ENCODE measurements around the gene CDC42. TPM values are rescaled to one million over a fixed set of nuclear protein-coding genes. Genes with fewer than 3 reads are reported as not detected.

CDC42 gene
- total and polyA plus RNA-seq, 3 experiments from 2014 or later, result 294 to 347 (median 317) TPM

DNA sequence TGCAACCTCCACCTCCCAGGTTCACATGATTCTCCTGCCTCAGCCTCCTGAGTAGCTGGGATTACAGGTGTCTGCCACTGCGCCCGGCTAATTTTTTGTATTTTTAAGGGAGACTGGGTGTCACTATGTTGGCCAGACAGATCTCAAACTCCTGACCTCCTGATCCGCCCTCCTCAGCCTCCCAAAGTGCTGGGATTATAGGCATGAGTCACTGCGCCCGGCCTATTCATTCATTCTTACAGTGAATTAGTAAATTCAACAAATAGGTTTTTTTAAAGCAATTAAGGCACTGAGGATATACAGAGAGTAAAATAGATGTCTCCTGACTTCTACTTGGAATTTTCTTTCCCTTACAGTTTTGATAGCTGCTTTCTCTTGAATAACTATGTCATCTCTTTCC lies 43.5 kb downstream of the CDC42 start:
- peaks cover 33% of the 10 kb centered on the region for H3K36me3 ChIP-seq (ENCODE audit: insufficient read depth, low read length)
- CTCF ChIA-PET, result no interaction called here
- peaks cover 0 to 86% (median 16%) of the 10 kb centered on the region in 3 donors for H3K36me3 Mint-ChIP-seq

DNA sequence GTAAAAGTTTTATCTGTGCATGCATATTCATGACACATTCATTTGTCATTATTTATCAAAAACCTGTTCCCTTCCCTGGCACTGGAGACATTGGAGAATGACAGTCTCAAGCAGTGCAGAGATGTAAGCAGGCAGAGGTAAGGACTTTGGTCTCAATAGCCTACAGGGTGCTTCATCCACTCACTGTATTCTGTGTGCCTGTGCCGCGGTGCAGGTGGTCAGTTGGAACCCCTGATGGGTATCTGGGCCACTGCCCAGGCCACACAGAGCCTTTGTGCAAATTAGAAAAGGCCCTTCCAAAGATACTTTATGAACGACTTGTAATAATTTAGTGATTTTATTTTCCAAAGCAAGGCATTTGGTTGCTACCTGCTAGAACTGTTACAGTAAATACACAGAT lies 44.0 kb downstream of the CDC42 start:
- Mint-ChIP-seq H3K4me3 (no peak overlapping the region), H3K27me3 (peaks cover 0 to 1% of the 10 kb centered on the region in 2 donors), H3K9me3 (no peaks in the 10 kb centered on the region), H3K4me1 (peaks cover 51 to 74% (median 73%) of the 10 kb centered on the region in 3 donors), H3K27ac (peak overlapping the region in 2 of 8 donors; percentile 38 to 46), H3K36me3 (peaks cover 0 to 85% (median 14%) of the 10 kb centered on the region in 3 donors)
- Histone ChIP-seq H3K36me3 (ENCODE audit: insufficient read depth, low read length) (peaks cover 32% of the 10 kb centered on the region), H3K4me1 (ENCODE audit: insufficient read depth, low read length) (peaks cover 20% of the 10 kb centered on the region), H3K27ac (ENCODE audit: low read depth, low read length) (no peak overlapping the region), H3K9me3 (ENCODE audit: low read length) (no peaks in the 10 kb centered on the region), H3K27me3 (ENCODE audit: insufficient read depth, low read length, poor library complexity, severe bottlenecking) (no peaks in the 10 kb centered on the region), H3K4me3 (ENCODE audit: low read length) (no peak overlapping the region)
- no peak for DNase-seq
- CTCF ChIA-PET, result no interaction called here
- POLR2A ChIA-PET, result no interaction called here

More for the DNA sequence above, 43.5 kb downstream of the CDC42 start:
- Histone ChIP-seq H3K4me1 (ENCODE audit: insufficient read depth, low read length) (peaks cover 25% of the 10 kb centered on the region), H3K27me3 (ENCODE audit: insufficient read depth, low read length, poor library complexity, severe bottlenecking) (no peaks in the 10 kb centered on the region), H3K9me3 (ENCODE audit: low read length) (no peaks in the 10 kb centered on the region), H3K4me3 (ENCODE audit: low read length) (no peak overlapping the region), H3K27ac (ENCODE audit: low read depth, low read length) (no peak overlapping the region)
- POLR2A ChIA-PET, result no interaction called here
- DNase-seq, result no peak
- Mint-ChIP-seq H3K27me3 (peaks cover 0 to 1% of the 10 kb centered on the region in 2 donors), H3K4me3 (no peak overlapping the region), H3K9me3 (no peaks in the 10 kb centered on the region), H3K4me1 (peaks cover 51 to 74% (median 73%) of the 10 kb centered on the region in 3 donors), H3K27ac (peak overlapping the region in 2 of 8 donors; percentile 46 to 78)

DNA sequence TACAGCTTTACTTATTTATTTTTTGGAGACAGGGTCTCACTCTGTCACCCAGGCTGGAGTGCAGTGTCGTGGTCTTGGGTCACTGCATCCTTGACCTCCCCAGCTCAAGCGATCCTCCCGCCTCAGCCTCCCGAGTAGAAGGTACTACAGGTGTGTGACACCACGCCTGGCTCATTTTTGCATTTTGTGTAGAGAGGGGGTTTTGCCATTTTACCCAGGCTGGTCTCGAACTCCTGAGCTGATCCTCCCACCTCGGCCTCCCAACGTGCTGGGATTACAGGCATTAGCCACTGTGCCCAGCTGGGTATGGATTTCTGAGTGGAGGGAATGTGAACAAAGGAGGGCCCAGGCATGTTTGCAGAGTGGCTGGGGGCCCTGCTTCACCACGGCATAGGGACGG lies 46.2 kb downstream of the CDC42 start:
- Histone ChIP-seq H3K4me1 (ENCODE audit: insufficient read depth, low read length) (peaks cover 29% of the 10 kb centered on the region), H3K9me3 (ENCODE audit: low read length) (no peaks in the 10 kb centered on the region), H3K27ac (ENCODE audit: low read depth, low read length) (no peak overlapping the region), H3K4me3 (ENCODE audit: low read length) (no peak overlapping the region), H3K27me3 (ENCODE audit: insufficient read depth, low read length, poor library complexity, severe bottlenecking) (no peaks in the 10 kb centered on the region), H3K36me3 (ENCODE audit: insufficient read depth, low read length) (peaks cover 36% of the 10 kb centered on the region)
- ChIA-PET CTCF (interaction anchor here (0.9 to 1.3 kb wide), 3 partner anchors 8 to 69 kb away, joined by 3 to 4 read pairs (median 4); partner anchors contain the start of gene CDC42), POLR2A (no interaction called here)
- Mint-ChIP-seq H3K4me1 (peaks cover 51 to 75% (median 69%) of the 10 kb centered on the region in 3 donors), H3K27ac (peak overlapping the region in 6 of 8 donors; percentile 33 to 85 (median 52)), H3K4me3 (no peak overlapping the region), H3K27me3 (peaks cover 0 to 1% of the 10 kb centered on the region in 2 donors), H3K36me3 (peaks cover 0 to 74% (median 14%) of the 10 kb centered on the region in 3 donors), H3K9me3 (no peaks in the 10 kb centered on the region)
- DNase-seq, result no peak

DNA sequence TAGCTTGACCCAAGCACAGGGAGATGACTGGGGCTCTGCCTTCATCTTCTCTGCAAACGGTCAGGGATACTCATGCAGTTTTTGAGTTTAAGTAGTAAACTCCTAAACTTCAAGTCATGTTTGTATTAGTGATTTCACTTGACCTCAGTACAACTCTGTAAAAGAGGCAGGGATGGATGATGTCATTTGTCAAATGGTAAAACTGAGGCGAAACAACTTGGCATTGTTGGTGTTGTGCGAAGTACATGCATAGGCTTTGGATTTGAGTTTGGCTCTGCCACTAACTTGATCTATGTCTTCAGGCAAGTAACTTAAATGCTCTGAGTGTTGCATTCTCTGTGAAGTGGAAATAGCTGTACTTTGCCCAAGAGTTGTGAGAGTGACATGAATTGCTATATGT lies 47.7 kb downstream of the CDC42 start:
- H3K36me3 Mint-ChIP-seq, result peaks cover 0 to 67% (median 9%) of the 10 kb centered on the region in 3 donors
- peaks cover 0 to 1% of the 10 kb centered on the region in 2 donors for H3K27me3 Mint-ChIP-seq
- Histone ChIP-seq H3K9me3 (ENCODE audit: low read length) (no peaks in the 10 kb centered on the region), H3K4me1 (ENCODE audit: insufficient read depth, low read length) (peaks cover 43% of the 10 kb centered on the region), H3K27ac (ENCODE audit: low read depth, low read length) (no peak overlapping the region), H3K36me3 (ENCODE audit: insufficient read depth, low read length) (peaks cover 36% of the 10 kb centered on the region), H3K4me3 (ENCODE audit: low read length) (no peak overlapping the region), H3K27me3 (ENCODE audit: insufficient read depth, low read length, poor library complexity, severe bottlenecking) (no peaks in the 10 kb centered on the region)
- DNase-seq, result no peak
- ChIA-PET CTCF (no interaction called here), POLR2A (interaction anchor here (0.7 kb wide), 1 partner anchor 1384 kb away, joined by 9 read pairs; no protein-coding TSS in a partner anchor)
- no peaks in the 10 kb centered on the region for H3K9me3 Mint-ChIP-seq
- peaks cover 56 to 81% (median 72%) of the 10 kb centered on the region in 3 donors for H3K4me1 Mint-ChIP-seq
- peak overlapping the region in 7 of 8 donors; percentile 32 to 87 (median 69) for H3K27ac Mint-ChIP-seq
- no peak overlapping the region for H3K4me3 Mint-ChIP-seq

DNA sequence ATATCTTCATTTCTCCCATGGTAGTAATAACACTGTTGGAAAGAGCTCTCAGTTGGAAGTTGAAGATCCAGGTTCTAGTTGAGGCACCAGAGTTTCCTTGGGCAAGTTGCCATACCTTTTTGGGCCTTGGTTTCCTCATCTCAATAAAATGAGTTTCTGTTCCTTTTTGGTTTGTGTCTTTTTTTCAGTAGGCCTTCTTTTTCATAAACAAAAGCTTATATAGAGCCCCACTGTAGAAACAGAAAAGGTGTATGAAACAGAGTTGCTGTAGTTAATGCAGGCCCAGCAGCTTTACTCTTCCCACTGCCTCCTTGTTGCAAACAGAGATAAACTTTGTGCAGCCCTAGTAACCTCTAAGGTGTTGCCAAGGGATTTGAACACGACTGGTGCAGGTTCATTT lies 48.7 kb downstream of the CDC42 start:
- Mint-ChIP-seq H3K9me3 (no peaks in the 10 kb centered on the region), H3K27ac (peak overlapping the region in 6 of 8 donors; percentile 36 to 78 (median 56)), H3K4me1 (peaks cover 63 to 88% (median 82%) of the 10 kb centered on the region in 3 donors), H3K4me3 (no peak overlapping the region), H3K36me3 (peaks cover 0 to 63% (median 11%) of the 10 kb centered on the region in 3 donors), H3K27me3 (peaks cover 0 to 1% of the 10 kb centered on the region in 2 donors)
- Histone ChIP-seq H3K36me3 (ENCODE audit: insufficient read depth, low read length) (peaks cover 34% of the 10 kb centered on the region), H3K27me3 (ENCODE audit: insufficient read depth, low read length, poor library complexity, severe bottlenecking) (no peaks in the 10 kb centered on the region), H3K4me1 (ENCODE audit: insufficient read depth, low read length) (peaks cover 54% of the 10 kb centered on the region), H3K27ac (ENCODE audit: low read depth, low read length) (no peak overlapping the region), H3K9me3 (ENCODE audit: low read length) (no peaks in the 10 kb centered on the region), H3K4me3 (ENCODE audit: low read length) (no peak overlapping the region)
- DNase-seq, result no peak
- ChIA-PET POLR2A (no interaction called here), CTCF (no interaction called here)

DNA sequence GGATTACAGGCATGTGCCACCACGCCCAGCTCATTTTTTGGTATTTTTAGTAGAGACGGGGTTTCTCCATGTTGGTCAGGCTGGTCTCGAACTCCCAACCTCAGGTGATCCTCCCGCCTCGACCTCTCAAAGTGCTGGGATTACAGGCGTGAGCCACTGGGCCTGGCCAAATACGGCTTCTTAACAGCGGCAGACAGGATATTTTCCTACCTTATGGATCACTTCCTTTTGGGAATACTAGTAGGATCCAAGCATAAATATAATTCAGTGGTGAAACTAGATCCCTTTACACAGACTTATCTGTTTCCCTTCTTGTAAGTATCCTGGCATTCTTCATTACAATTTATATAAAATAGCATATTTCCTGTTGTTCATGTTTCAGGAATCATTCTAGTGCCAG lies 49.5 kb downstream of the CDC42 start:
- ChIA-PET POLR2A (no interaction called here), CTCF (no interaction called here)
- DNase-seq, result no peak
- H3K27ac ChIP-seq (ENCODE audit: low read depth, low read length), result no peak overlapping the region
- Mint-ChIP-seq H3K27ac (peak overlapping the region in 2 of 8 donors; percentile 29 to 56), H3K27me3 (peaks cover 0 to 1% of the 10 kb centered on the region in 2 donors), H3K4me3 (no peak overlapping the region), H3K36me3 (peaks cover 0 to 62% (median 11%) of the 10 kb centered on the region in 3 donors), H3K9me3 (no peaks in the 10 kb centered on the region), H3K4me1 (peaks cover 69 to 93% (median 90%) of the 10 kb centered on the region in 3 donors)
- H3K4me1 ChIP-seq (ENCODE audit: insufficient read depth, low read length), result peaks cover 55% of the 10 kb centered on the region
- peaks cover 27% of the 10 kb centered on the region for H3K36me3 ChIP-seq (ENCODE audit: insufficient read depth, low read length)
- no peak overlapping the region for H3K4me3 ChIP-seq (ENCODE audit: low read length)
- H3K9me3 ChIP-seq (ENCODE audit: low read length), result no peaks in the 10 kb centered on the region
- H3K27me3 ChIP-seq (ENCODE audit: insufficient read depth, low read length, poor library complexity, severe bottlenecking), result no peaks in the 10 kb centered on the region

DNA sequence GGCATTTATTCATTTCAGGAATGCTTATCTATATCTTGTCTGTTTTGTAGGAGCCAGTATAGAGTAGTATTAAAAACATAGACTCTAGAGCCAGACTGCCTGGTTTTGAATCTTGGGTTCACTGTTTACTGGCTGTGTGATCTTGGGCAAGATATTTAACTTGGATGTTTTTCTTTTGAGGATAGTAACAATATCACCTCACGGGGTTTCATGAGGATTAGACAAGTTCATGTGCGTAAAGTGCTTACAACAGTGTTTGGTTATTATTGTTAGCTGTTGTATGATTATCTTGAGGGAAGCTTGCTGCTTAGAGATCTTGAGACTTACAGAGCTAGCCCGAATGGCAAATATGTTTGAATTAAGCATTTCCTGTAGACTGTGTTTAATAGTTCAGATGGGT lies 50.2 kb downstream of the CDC42 start:
- ChIA-PET POLR2A (no interaction called here), CTCF (no interaction called here)
- H3K4me3 Mint-ChIP-seq, result no peak overlapping the region
- Histone ChIP-seq H3K9me3 (ENCODE audit: low read length) (no peaks in the 10 kb centered on the region), H3K4me1 (ENCODE audit: insufficient read depth, low read length) (peaks cover 55% of the 10 kb centered on the region), H3K27ac (ENCODE audit: low read depth, low read length) (no peak overlapping the region), H3K4me3 (ENCODE audit: low read length) (no peak overlapping the region), H3K36me3 (ENCODE audit: insufficient read depth, low read length) (peaks cover 24% of the 10 kb centered on the region), H3K27me3 (ENCODE audit: insufficient read depth, low read length, poor library complexity, severe bottlenecking) (no peaks in the 10 kb centered on the region)
- peaks cover 0 to 60% (median 8%) of the 10 kb centered on the region in 3 donors for H3K36me3 Mint-ChIP-seq
- peak overlapping the region; percentile 28 to 94 (median 80) for H3K27ac Mint-ChIP-seq
- no peaks in the 10 kb centered on the region for H3K27me3 Mint-ChIP-seq
- H3K9me3 Mint-ChIP-seq, result no peaks in the 10 kb centered on the region
- DNase-seq, result no peak
- H3K4me1 Mint-ChIP-seq, result peaks cover 69 to 93% (median 91%) of the 10 kb centered on the region in 3 donors

DNA sequence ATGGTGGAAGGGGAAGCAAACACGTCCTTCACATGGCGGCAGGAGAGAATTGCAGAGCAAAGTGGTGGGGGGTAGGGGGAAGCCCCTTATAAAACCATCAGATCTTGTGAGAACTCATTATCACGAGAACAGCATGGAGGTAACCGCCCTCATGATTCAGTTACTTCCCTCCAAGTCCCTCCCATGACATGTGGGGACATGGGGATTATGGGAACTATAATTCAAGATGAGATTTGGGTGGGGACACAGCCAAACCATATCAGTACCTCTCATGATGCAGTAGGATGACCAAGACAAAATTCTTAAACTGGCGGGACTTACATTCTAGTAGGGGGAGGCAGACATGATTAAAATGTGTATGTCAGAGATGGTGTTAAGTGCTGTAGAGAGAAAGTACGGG lies 51.6 kb downstream of the CDC42 start:
- Mint-ChIP-seq H3K9me3 (no peaks in the 10 kb centered on the region), H3K4me3 (peak overlapping the region; percentile 1 to 66 (median 50)), H3K4me1 (peaks cover 74 to 94% (median 92%) of the 10 kb centered on the region in 3 donors), H3K36me3 (peaks cover 0 to 61% (median 5%) of the 10 kb centered on the region in 3 donors), H3K27ac (peak overlapping the region in 7 of 8 donors; percentile 80 to 94 (median 87)), H3K27me3 (no peaks in the 10 kb centered on the region)
- H3K27me3 ChIP-seq (ENCODE audit: insufficient read depth, low read length, poor library complexity, severe bottlenecking), result no peaks in the 10 kb centered on the region
- no peak overlapping the region for H3K4me3 ChIP-seq (ENCODE audit: low read length)
- CTCF ChIA-PET, result interaction anchor here (1.0 to 2.2 kb wide), 3 partner anchors 13 to 80 kb away, joined by 3 to 11 read pairs (median 3); no protein-coding TSS in a partner anchor
- POLR2A ChIA-PET, result interaction anchor here (2.1 kb wide), 1 partner anchor 50 kb away, joined by 13 read pairs; the partner anchor contains the start of gene CDC42
- H3K9me3 ChIP-seq (ENCODE audit: low read length), result no peaks in the 10 kb centered on the region
- no peak overlapping the region for H3K27ac ChIP-seq (ENCODE audit: low read depth, low read length)
- peaks cover 55% of the 10 kb centered on the region for H3K4me1 ChIP-seq (ENCODE audit: insufficient read depth, low read length)
- H3K36me3 ChIP-seq (ENCODE audit: insufficient read depth, low read length), result peaks cover 14% of the 10 kb centered on the region
- DNase-seq, result no peak
